Rectal smooth muscle tissue (tissue), 1 donor: ENCODE data around the gene PDIA4.
"Not testable (repeated sequence)": the region's sequence is repeated elsewhere in the genome, so short reads cannot be mapped to it uniquely, and the experiment has no call there.

Experiments used
- H3K27ac ChIP-seq: one replicate; pipeline ENCODE4 v1.7.0; 2013; ENCODE audit warnings: low read depth, low read length, inconsistent platforms
- H3K27me3 ChIP-seq: one replicate; pipeline ENCODE4 v1.7.0; 2013; ENCODE audit warnings: low read length; ENCODE audit not compliant: control insufficient read depth, insufficient read depth
- H3K36me3 ChIP-seq: one replicate; pipeline ENCODE4 v1.7.0; 2013; ENCODE audit warnings: low read length; ENCODE audit not compliant: control insufficient read depth, insufficient read depth
- H3K4me1 ChIP-seq: one replicate; pipeline ENCODE4 v1.7.0; 2013; ENCODE audit warnings: low read length; ENCODE audit not compliant: control insufficient read depth, insufficient read depth
- H3K4me3 ChIP-seq: one replicate; pipeline ENCODE4 v1.7.0; 2013; ENCODE audit warnings: low read length
- H3K9ac ChIP-seq: one replicate; pipeline ENCODE4 v1.7.0; 2013; ENCODE audit warnings: low read length

Gene PDIA4

GRCh38 chr7:148994576-148994975 is 33.7 kb downstream of the PDIA4 start:
- no peak overlapping the region for H3K9ac ChIP-seq
- H3K36me3 ChIP-seq = no peaks in the 10 kb centered on the region
- no peak overlapping the region for H3K4me3 ChIP-seq
- H3K4me1 ChIP-seq = no peaks in the 10 kb centered on the region
- no peaks in the 10 kb centered on the region for H3K27me3 ChIP-seq
- H3K27ac ChIP-seq = no peak overlapping the region

GRCh38 chr7:148993193-148993592 is 35.1 kb downstream of the PDIA4 start:
- no peak overlapping the region for H3K4me3 ChIP-seq
- no peak overlapping the region for H3K9ac ChIP-seq
- H3K4me1 ChIP-seq = peaks cover under 1% of the 10 kb centered on the region
- H3K36me3 ChIP-seq = no peaks in the 10 kb centered on the region
- no peak overlapping the region for H3K27ac ChIP-seq
- no peaks in the 10 kb centered on the region for H3K27me3 ChIP-seq

GRCh38 chr7:148991536-148991935 is 36.8 kb downstream of the PDIA4 start:
- Histone ChIP-seq H3K9ac (no peak overlapping the region), H3K4me1 (peaks cover 5% of the 10 kb centered on the region), H3K36me3 (no peaks in the 10 kb centered on the region), H3K27me3 (no peaks in the 10 kb centered on the region), H3K4me3 (no peak overlapping the region), H3K27ac (no peak overlapping the region)

- peaks cover 7% of the 10 kb centered on the region for H3K4me1 ChIP-seq
- peak overlapping the region; percentile 59 for H3K9ac ChIP-seq
- H3K36me3 ChIP-seq = no peaks in the 10 kb centered on the region
- peak overlapping the region; percentile 70 for H3K27ac ChIP-seq
- H3K4me3 ChIP-seq = peak overlapping the region; percentile 92
- no peaks in the 10 kb centered on the region for H3K27me3 ChIP-seq
Measured at GRCh38 chr7:148987751-148988512, 40.4 kb downstream of the PDIA4 start.

GRCh38 chr7:148987010-148987750 is 41.1 kb downstream of the PDIA4 start:
- peaks cover 7% of the 10 kb centered on the region for H3K4me1 ChIP-seq
- H3K27me3 ChIP-seq = no peaks in the 10 kb centered on the region
- peak overlapping the region; percentile 70 for H3K27ac ChIP-seq
- H3K9ac ChIP-seq = peak overlapping the region; percentile 59
- H3K4me3 ChIP-seq = peak overlapping the region; percentile 92
- no peaks in the 10 kb centered on the region for H3K36me3 ChIP-seq

GRCh38 chr7:148986742-148987009 is 41.6 kb downstream of the PDIA4 start:
- Histone ChIP-seq H3K27ac (no peak overlapping the region), H3K36me3 (no peaks in the 10 kb centered on the region), H3K27me3 (no peaks in the 10 kb centered on the region), H3K4me1 (peaks cover 7% of the 10 kb centered on the region), H3K4me3 (no peak overlapping the region), H3K9ac (no peak overlapping the region)

- peak overlapping the region; percentile 77 for H3K4me3 ChIP-seq
- H3K9ac ChIP-seq = peak overlapping the region; percentile 30
- H3K4me1 ChIP-seq = peaks cover 7% of the 10 kb centered on the region
- H3K27ac ChIP-seq = peak overlapping the region; percentile 32
- no peaks in the 10 kb centered on the region for H3K36me3 ChIP-seq
- no peaks in the 10 kb centered on the region for H3K27me3 ChIP-seq
Measured at GRCh38 chr7:148983200-148984146, 44.8 kb downstream of the PDIA4 start.

- H3K27me3 ChIP-seq = no peaks in the 10 kb centered on the region
- H3K9ac ChIP-seq = no peak overlapping the region
- H3K36me3 ChIP-seq = no peaks in the 10 kb centered on the region
- no peak overlapping the region for H3K27ac ChIP-seq
- H3K4me3 ChIP-seq = peak overlapping the region; percentile 77
- peaks cover 2% of the 10 kb centered on the region for H3K4me1 ChIP-seq
Measured at GRCh38 chr7:148982654-148983199, 45.6 kb downstream of the PDIA4 start.

- Histone ChIP-seq H3K4me3 (no peak overlapping the region), H3K27ac (no peak overlapping the region), H3K4me1 (peaks cover 2% of the 10 kb centered on the region), H3K36me3 (no peaks in the 10 kb centered on the region), H3K9ac (no peak overlapping the region), H3K27me3 (no peaks in the 10 kb centered on the region)
Measured at GRCh38 chr7:148979827-148980226, 48.5 kb downstream of the PDIA4 start.

- not testable (repeated sequence) for H3K9ac ChIP-seq, H3K4me1 ChIP-seq, H3K4me3 ChIP-seq, H3K27me3 ChIP-seq, H3K27ac ChIP-seq, H3K36me3 ChIP-seq
Measured at GRCh38 chr7:148979072-148979471, 49.2 kb downstream of the PDIA4 start.

GRCh38 chr7:148978091-148978490 is 50.2 kb downstream of the PDIA4 start:
- Histone ChIP-seq H3K4me1 (no peaks in the 10 kb centered on the region), H3K9ac (no peak overlapping the region), H3K27me3 (no peaks in the 10 kb centered on the region), H3K4me3 (no peak overlapping the region), H3K27ac (no peak overlapping the region), H3K36me3 (no peaks in the 10 kb centered on the region)

GRCh38 chr7:148975896-148976295 is 52.4 kb downstream of the PDIA4 start:
- H3K9ac ChIP-seq = no peak overlapping the region
- H3K27ac ChIP-seq = no peak overlapping the region
- peaks cover 2% of the 10 kb centered on the region for H3K27me3 ChIP-seq
- no peak overlapping the region for H3K4me3 ChIP-seq
- no peaks in the 10 kb centered on the region for H3K36me3 ChIP-seq
- no peaks in the 10 kb centered on the region for H3K4me1 ChIP-seq
